GM23338 (cell line): ENCODE measurements around the gene MYO16. TPM values are rescaled to one million over a fixed set of nuclear protein-coding genes. Genes with fewer than 3 reads are reported as not detected.

Source experiments
- ATAC-seq: fragments of 200-7000 bp; cut with Tn5 transposase; 3 replicates; pipeline ENCODE4 v1.9.1; 2020
- DNase-seq: peaks from one replicate; pipeline ENCODE4 v3.0.0-alpha.2; 2015; ENCODE audit warnings: low spot score
- H2AFZ ChIP-seq: fragments of 200-600 bp; sonication (generic); 2 replicates; pipeline ENCODE4 v1.8.0; 2016; ENCODE audit warnings: antibody characterized with exemption, mild to moderate bottlenecking, moderate library complexity
- H3F3A ChIP-seq: fragments of 200-600 bp; sonication (generic); replicated peaks from 2 replicates; pipeline ENCODE4 v1.8.0; 2017; ENCODE audit warnings: antibody characterized with exemption, mixed run types, low read depth
- H3K27ac ChIP-seq: fragments of 200-600 bp; sonication (generic); 2 replicates; pipeline ENCODE4 v1.6.1; 2016; ENCODE audit warnings: low read depth
- H3K27me3 ChIP-seq: fragments of 200-600 bp; sonication (generic); 2 replicates; pipeline ENCODE4 v1.8.0; 2016; ENCODE audit warnings: mild to moderate bottlenecking, mixed run types, moderate library complexity; ENCODE audit not compliant: insufficient read depth
- H3K36me3 ChIP-seq: fragments of 200-600 bp; sonication (generic); 2 replicates; pipeline ENCODE4 v1.8.0; 2016; ENCODE audit warnings: mild to moderate bottlenecking; ENCODE audit not compliant: insufficient read depth
- H3K4me1 ChIP-seq: fragments of 200-600 bp; sonication (generic); 2 replicates; pipeline ENCODE4 v1.8.0; 2016; ENCODE audit warnings: mild to moderate bottlenecking, moderate library complexity; ENCODE audit not compliant: insufficient read depth
- H3K4me2 ChIP-seq: fragments of 200-600 bp; sonication (generic); 2 replicates; pipeline ENCODE4 v1.7.1; 2017; ENCODE audit warnings: mixed run types
- H3K4me3 ChIP-seq: fragments of 200-600 bp; sonication (generic); 2 replicates; pipeline ENCODE4 v1.6.1; 2016; ENCODE audit warnings: mixed run types
- H3K79me2 ChIP-seq: fragments of 200-600 bp; sonication (generic); replicated peaks from 2 replicates; pipeline ENCODE4 v1.8.0; 2017; ENCODE audit warnings: mild to moderate bottlenecking; ENCODE audit not compliant: insufficient read depth
- H3K9me2 ChIP-seq: fragments of 200-600 bp; sonication (generic); 2 replicates; pipeline ENCODE4 v1.8.0; 2017; ENCODE audit not compliant: insufficient read depth
- H4K20me1 ChIP-seq: fragments of 200-600 bp; sonication (generic); replicated peaks from 2 replicates; pipeline ENCODE4 v1.8.0; 2017; ENCODE audit warnings: mild to moderate bottlenecking; ENCODE audit not compliant: insufficient read depth
- H3K27ac Mint-ChIP-seq: 2 replicates; pipeline ENCODE4 v1.8.0; 2020; ENCODE audit warnings: inconsistent platforms, mild to moderate bottlenecking, moderate library complexity, mixed read lengths
- H3K27me3 Mint-ChIP-seq: 3 replicates; pipeline ENCODE4 v1.8.0; 2022; ENCODE audit warnings: low read depth, mild to moderate bottlenecking, moderate library complexity, mixed read lengths, inconsistent platforms; ENCODE audit not compliant: insufficient read depth, poor library complexity
- H3K36me3 Mint-ChIP-seq: 3 replicates; pipeline ENCODE4 v1.8.0; 2021; ENCODE audit warnings: low read depth, mild to moderate bottlenecking, inconsistent platforms, moderate library complexity, mixed read lengths
- H3K4me1 Mint-ChIP-seq: 3 replicates; pipeline ENCODE4 v1.8.0; 2020; ENCODE audit warnings: mild to moderate bottlenecking, inconsistent platforms, mixed read lengths
- H3K4me3 Mint-ChIP-seq: 3 replicates; pipeline ENCODE4 v1.8.0; 2021; ENCODE audit warnings: moderate library complexity, mild to moderate bottlenecking, inconsistent platforms, mixed read lengths
- H3K9me3 Mint-ChIP-seq: 3 replicates; pipeline ENCODE4 v1.8.0; 2020; ENCODE audit warnings: moderate library complexity, mild to moderate bottlenecking, inconsistent platforms, mixed read lengths
- CREB1 ChIP-seq: fragments of 250-450 bp; sonication (Bioruptor Pico); IDR thresholded peaks from 2 replicates; pipeline ENCODE4 v1.5.0; 2020; ENCODE audit warnings: low read depth, mild to moderate bottlenecking, moderate library complexity
- EZH2 ChIP-seq: fragments of 200-600 bp; sonication (generic); IDR thresholded peaks from one replicate; pipeline ENCODE4 v1.8.0; 2017; ENCODE audit warnings: antibody characterized with exemption, mild to moderate bottlenecking, low read depth; ENCODE audit not compliant: unreplicated experiment
- EZH2phosphoT487 ChIP-seq: fragments of 200-600 bp; sonication (generic); IDR thresholded peaks from one replicate; pipeline ENCODE4 v1.8.1; 2018; ENCODE audit warnings: antibody characterized with exemption; ENCODE audit not compliant: unreplicated experiment
- NANOG ChIP-seq: IDR thresholded peaks from 2 replicates; pipeline ENCODE4 v1.6.1; 2016; ENCODE audit warnings: antibody characterized with exemption, borderline replicate concordance
- POLR2AphosphoS5 ChIP-seq: IDR thresholded peaks from 2 replicates; pipeline ENCODE4 v1.6.1; 2016; ENCODE audit warnings: antibody characterized with exemption, low read depth
- STAT1 ChIP-seq: IDR thresholded peaks from one replicate; pipeline ENCODE4 v1.6.1; 2016; ENCODE audit warnings: antibody characterized with exemption; ENCODE audit not compliant: unreplicated experiment
- ZNF114 ChIP-seq: fragments of 250-450 bp; sonication (Bioruptor Pico); IDR thresholded peaks from 2 replicates; pipeline ENCODE4 v1.5.0; 2020; ENCODE audit warnings: mild to moderate bottlenecking, moderate library complexity
- ZNF331 ChIP-seq: fragments of 250-450 bp; sonication (Bioruptor Pico); IDR thresholded peaks from 2 replicates; pipeline ENCODE4 v1.5.0; 2020; ENCODE audit warnings: low read depth, mild to moderate bottlenecking, moderate library complexity
- polyA plus RNA-seq: library from polyadenylated mRNA; unstranded; fragments of >200 nt; fragmentation: Nextera tagmentation; extraction: Ambion mirVana; gene quantifications from 2 replicates; pipeline ENCODE4 v1.2.1, GENCODE V29; 2016
- total RNA-seq: library from RNA; depleted of rRNA; stranded (reverse); fragments of >200 nt; shearing (Covaris generic); gene quantifications from 2 replicates; pipeline ENCODE4 v1.2.3, GENCODE V29; 2014
- TF ChIP-seq, protein P1 (sequence below): fragments of 250-450 bp; sonication (Bioruptor Pico); IDR thresholded peaks from 2 replicates; pipeline ENCODE4 v1.5.0; 2020; ENCODE audit warnings: mild to moderate bottlenecking, moderate library complexity
- TF ChIP-seq, protein P2 (sequence below), 2 experiments: fragments of 200-600 bp in 1 of 2; sonication (generic) in 1 of 2; conservative IDR thresholded peaks; 2 replicates each; pipeline versions ENCODE4 v1.5.1 to v1.6.1; 2016 to 2017; ENCODE audit warnings: antibody characterized with exemption in 2 of 2, low read depth in 2 of 2, mild to moderate bottlenecking in 2 of 2, moderate library complexity in 1 of 2
- TF ChIP-seq, protein P3 (sequence below): IDR thresholded peaks from 2 replicates; pipeline ENCODE4 v1.6.1; 2016; ENCODE audit warnings: antibody characterized with exemption

The MYO16 gene
- total and polyA plus RNA-seq, 2 experiments from 2014 or later = 0.10 to 0.13 TPM

DNA sequence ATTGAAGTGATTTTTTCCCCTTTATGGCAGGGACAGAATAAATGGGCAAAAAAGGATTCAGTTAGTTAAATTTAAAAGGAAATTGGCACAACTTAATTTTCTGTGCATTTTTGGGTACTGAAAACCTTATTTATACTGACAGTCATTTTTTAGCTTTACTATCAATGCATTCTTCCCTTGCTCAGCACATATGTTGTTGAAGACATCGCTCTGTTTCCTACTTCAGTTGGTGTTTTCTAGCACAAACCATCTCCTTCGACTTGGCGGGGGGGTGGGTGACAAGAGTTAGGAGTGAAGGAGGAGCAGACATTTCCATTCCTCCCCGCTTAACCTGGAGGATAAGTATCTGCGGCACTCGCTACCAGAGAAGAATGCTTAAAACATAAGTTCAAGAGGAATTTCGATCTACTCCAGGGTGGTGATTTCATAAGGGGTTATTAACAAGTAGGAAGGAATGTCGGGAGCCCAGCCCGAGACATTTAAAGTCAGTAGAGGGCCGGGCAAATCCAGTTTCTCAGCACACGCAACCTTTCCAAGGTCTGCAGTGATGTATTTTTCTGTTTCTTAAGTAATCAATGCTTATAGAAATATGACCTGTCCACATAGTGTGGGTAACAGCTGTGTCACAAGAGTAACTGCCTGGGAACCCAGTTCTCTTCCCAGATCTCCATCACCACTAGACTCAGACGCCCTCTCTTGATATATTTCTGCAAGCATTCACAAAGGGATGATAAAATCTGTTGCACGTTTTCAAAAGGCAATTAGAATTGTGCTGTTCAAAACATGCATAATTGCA, 525.8 kb downstream of the MYO16 start:
- no peak overlapping the region for H3K4me2 ChIP-seq
- H2AFZ ChIP-seq = no peak overlapping the region; the same call in 1 of the 2 replicates
- H3K4me1 ChIP-seq = peaks cover 25% of the 10 kb centered on the region
- H3K27ac ChIP-seq = no peak overlapping the region
- no peaks in the 10 kb centered on the region for H3K9me2 ChIP-seq
- no peaks in the 10 kb centered on the region for H3F3A ChIP-seq
- H3K4me3 ChIP-seq = no peak overlapping the region
- DNase-seq (no peak), ATAC-seq (no peak)
- Mint-ChIP-seq H3K4me1 (peaks cover 60% of the 10 kb centered on the region), H3K9me3 (no peaks in the 10 kb centered on the region), H3K27ac (no peak overlapping the region), H3K4me3 (no peak overlapping the region), H3K27me3 (peaks cover 14% of the 10 kb centered on the region), H3K36me3 (no peaks in the 10 kb centered on the region; the same call in 2 of the 3 replicates)
- no peaks in the 10 kb centered on the region for H3K36me3 ChIP-seq
- no peaks in the 10 kb centered on the region for H3K27me3 ChIP-seq
- no peaks in the 10 kb centered on the region for H4K20me1 ChIP-seq
- H3K79me2 ChIP-seq = no peaks in the 10 kb centered on the region
- TF ChIP-seq CREB1 (CRISPR knock-in tag) (no peak), STAT1 (no peak), NANOG (no peak), POLR2AphosphoS5 (no peak), EZH2 (no peak), ZNF114 (CRISPR knock-in tag) (no peak), ZNF331 (CRISPR knock-in tag) (no peak), EZH2phosphoT487 (no peak)
- TF ChIP-seq, protein P1, sequence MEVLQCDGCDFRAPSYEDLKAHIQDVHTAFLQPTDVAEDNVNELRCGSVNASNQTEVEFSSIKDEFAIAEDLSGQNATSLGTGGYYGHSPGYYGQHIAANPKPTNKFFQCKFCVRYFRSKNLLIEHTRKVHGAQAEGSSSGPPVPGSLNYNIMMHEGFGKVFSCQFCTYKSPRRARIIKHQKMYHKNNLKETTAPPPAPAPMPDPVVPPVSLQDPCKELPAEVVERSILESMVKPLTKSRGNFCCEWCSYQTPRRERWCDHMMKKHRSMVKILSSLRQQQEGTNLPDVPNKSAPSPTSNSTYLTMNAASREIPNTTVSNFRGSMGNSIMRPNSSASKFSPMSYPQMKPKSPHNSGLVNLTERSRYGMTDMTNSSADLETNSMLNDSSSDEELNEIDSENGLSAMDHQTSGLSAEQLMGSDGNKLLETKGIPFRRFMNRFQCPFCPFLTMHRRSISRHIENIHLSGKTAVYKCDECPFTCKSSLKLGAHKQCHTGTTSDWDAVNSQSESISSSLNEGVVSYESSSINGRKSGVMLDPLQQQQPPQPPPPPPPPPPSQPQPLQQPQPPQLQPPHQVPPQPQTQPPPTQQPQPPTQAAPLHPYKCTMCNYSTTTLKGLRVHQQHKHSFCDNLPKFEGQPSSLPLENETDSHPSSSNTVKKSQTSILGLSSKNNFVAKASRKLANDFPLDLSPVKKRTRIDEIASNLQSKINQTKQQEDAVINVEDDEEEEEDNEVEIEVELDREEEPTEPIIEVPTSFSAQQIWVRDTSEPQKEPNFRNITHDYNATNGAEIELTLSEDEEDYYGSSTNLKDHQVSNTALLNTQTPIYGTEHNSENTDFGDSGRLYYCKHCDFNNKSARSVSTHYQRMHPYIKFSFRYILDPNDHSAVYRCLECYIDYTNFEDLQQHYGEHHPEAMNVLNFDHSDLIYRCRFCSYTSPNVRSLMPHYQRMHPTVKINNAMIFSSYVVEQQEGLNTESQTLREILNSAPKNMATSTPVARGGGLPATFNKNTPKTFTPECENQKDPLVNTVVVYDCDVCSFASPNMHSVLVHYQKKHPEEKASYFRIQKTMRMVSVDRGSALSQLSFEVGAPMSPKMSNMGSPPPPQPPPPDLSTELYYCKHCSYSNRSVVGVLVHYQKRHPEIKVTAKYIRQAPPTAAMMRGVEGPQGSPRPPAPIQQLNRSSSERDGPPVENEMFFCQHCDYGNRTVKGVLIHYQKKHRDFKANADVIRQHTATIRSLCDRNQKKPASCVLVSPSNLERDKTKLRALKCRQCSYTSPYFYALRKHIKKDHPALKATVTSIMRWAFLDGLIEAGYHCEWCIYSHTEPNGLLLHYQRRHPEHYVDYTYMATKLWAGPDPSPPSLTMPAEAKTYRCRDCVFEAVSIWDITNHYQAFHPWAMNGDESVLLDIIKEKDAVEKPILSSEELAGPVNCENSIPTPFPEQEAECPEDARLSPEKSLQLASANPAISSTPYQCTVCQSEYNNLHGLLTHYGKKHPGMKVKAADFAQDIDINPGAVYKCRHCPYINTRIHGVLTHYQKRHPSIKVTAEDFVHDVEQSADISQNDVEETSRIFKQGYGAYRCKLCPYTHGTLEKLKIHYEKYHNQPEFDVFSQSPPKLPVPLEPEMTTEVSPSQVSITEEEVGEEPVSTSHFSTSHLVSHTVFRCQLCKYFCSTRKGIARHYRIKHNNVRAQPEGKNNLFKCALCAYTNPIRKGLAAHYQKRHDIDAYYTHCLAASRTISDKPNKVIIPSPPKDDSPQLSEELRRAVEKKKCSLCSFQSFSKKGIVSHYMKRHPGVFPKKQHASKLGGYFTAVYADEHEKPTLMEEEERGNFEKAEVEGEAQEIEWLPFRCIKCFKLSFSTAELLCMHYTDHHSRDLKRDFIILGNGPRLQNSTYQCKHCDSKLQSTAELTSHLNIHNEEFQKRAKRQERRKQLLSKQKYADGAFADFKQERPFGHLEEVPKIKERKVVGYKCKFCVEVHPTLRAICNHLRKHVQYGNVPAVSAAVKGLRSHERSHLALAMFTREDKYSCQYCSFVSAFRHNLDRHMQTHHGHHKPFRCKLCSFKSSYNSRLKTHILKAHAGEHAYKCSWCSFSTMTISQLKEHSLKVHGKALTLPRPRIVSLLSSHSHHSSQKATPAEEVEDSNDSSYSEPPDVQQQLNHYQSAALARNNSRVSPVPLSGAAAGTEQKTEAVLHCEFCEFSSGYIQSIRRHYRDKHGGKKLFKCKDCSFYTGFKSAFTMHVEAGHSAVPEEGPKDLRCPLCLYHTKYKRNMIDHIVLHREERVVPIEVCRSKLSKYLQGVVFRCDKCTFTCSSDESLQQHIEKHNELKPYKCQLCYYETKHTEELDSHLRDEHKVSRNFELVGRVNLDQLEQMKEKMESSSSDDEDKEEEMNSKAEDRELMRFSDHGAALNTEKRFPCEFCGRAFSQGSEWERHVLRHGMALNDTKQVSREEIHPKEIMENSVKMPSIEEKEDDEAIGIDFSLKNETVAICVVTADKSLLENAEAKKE (CRISPR knock-in tag) = no peak
- TF ChIP-seq, protein P2, sequence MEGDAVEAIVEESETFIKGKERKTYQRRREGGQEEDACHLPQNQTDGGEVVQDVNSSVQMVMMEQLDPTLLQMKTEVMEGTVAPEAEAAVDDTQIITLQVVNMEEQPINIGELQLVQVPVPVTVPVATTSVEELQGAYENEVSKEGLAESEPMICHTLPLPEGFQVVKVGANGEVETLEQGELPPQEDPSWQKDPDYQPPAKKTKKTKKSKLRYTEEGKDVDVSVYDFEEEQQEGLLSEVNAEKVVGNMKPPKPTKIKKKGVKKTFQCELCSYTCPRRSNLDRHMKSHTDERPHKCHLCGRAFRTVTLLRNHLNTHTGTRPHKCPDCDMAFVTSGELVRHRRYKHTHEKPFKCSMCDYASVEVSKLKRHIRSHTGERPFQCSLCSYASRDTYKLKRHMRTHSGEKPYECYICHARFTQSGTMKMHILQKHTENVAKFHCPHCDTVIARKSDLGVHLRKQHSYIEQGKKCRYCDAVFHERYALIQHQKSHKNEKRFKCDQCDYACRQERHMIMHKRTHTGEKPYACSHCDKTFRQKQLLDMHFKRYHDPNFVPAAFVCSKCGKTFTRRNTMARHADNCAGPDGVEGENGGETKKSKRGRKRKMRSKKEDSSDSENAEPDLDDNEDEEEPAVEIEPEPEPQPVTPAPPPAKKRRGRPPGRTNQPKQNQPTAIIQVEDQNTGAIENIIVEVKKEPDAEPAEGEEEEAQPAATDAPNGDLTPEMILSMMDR (conservative IDR thresholded peaks at IDR 0.05; ENCODE audit: low read depth in 2 of 2) = no peak
- TF ChIP-seq, protein P3, sequence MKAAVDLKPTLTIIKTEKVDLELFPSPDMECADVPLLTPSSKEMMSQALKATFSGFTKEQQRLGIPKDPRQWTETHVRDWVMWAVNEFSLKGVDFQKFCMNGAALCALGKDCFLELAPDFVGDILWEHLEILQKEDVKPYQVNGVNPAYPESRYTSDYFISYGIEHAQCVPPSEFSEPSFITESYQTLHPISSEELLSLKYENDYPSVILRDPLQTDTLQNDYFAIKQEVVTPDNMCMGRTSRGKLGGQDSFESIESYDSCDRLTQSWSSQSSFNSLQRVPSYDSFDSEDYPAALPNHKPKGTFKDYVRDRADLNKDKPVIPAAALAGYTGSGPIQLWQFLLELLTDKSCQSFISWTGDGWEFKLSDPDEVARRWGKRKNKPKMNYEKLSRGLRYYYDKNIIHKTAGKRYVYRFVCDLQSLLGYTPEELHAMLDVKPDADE = no peak
